Glutamatergic neuron (in vitro differentiated cells): ENCODE measurements around the gene ZBTB47. TPM values are rescaled to one million over a fixed set of nuclear protein-coding genes. Genes with fewer than 3 reads are reported as not detected.

Experiments used
- DNase-seq: peaks from one replicate; pipeline ENCODE4 v3.0.0; 2022
- H3K27ac Mint-ChIP-seq: one replicate; pipeline ENCODE4 v1.8.0; 2020; ENCODE audit warnings: mild to moderate bottlenecking, mixed read lengths, inconsistent platforms; ENCODE audit not compliant: unreplicated experiment
- H3K27me3 Mint-ChIP-seq: one replicate; pipeline ENCODE4 v1.8.0; 2020; ENCODE audit warnings: mild to moderate bottlenecking, moderate library complexity, mixed read lengths, inconsistent platforms; ENCODE audit not compliant: unreplicated experiment
- H3K36me3 Mint-ChIP-seq: one replicate; pipeline ENCODE4 v1.8.0; 2020; ENCODE audit warnings: mild to moderate bottlenecking, mixed read lengths, inconsistent platforms; ENCODE audit not compliant: unreplicated experiment
- H3K4me1 Mint-ChIP-seq: one replicate; pipeline ENCODE4 v1.8.0; 2020; ENCODE audit warnings: mild to moderate bottlenecking, low read depth, mixed read lengths, inconsistent platforms; ENCODE audit not compliant: unreplicated experiment
- H3K4me3 Mint-ChIP-seq: one replicate; pipeline ENCODE4 v1.8.0; 2020; ENCODE audit warnings: mild to moderate bottlenecking, mixed read lengths, inconsistent platforms; ENCODE audit not compliant: unreplicated experiment
- H3K9me3 Mint-ChIP-seq: one replicate; pipeline ENCODE4 v1.8.0; 2020; ENCODE audit warnings: mild to moderate bottlenecking, moderate library complexity, mixed read lengths, inconsistent platforms; ENCODE audit not compliant: unreplicated experiment
- CTCF ChIP-seq: fragments of 200-600 bp; sonication (generic); IDR thresholded peaks from one replicate; pipeline ENCODE4 v1.5.0; 2021; ENCODE audit not compliant: partially characterized antibody, unreplicated experiment
- total RNA-seq: library from RNA; stranded (reverse); fragmentation: NEBNext Ultra II Directional; extraction: Animal tissue kit (Norgen Biotek cat#: 25700); gene quantifications from one replicate; pipeline ENCODE4 v1.2.1, GENCODE V29; 2021; ENCODE audit not compliant: unreplicated experiment

The ZBTB47 gene
- total RNA-seq, 1 donor from 2014 or later: 9.7 TPM

DNA sequence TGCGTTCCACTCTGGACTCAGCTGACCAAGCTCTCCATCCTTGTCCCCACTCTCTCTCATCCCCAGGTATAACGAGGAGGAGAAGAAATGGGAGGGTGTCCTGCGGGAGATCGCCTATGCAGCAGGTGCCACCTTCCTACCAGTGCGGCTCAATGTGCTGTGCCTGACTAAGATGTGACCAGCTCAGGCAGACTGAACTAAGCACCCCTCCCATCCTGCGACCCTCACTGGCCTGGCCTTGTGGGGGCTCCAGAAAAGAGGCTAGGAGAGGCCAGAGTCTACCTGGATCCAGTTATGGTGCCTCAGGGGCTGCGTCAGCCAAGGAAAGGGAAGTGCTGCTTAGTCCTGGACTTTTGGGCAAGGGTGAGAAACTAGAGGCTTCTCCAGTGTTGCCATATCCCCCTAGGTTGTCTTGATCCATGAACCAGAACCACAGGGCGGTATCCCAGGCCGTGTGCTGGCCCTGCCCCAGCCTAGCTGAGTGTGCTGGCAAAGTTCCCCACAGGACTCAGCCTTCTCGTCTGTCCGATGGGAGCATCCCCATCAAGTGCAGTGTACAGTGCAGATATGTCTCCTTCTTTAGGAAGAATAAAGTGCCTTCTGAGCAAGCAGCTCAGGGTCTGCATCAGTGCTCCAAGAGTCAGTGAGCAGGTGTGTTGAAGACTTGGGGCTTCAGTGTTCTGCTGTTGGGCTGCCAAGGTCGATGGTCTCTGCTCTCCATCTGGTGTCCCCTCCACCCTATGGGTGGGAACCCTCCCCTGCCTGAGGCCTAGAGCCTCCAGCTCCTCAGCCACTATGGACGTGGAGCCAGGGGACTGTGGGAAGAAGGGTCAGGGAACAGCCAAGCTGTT, 38.5 kb downstream of the ZBTB47 start:
- H3K27ac Mint-ChIP-seq: no peak overlapping the region
- H3K36me3 Mint-ChIP-seq: no peaks in the 10 kb centered on the region
- TF ChIP-seq CTCF: no peak
- DNase-seq: no peak
- peaks cover 32% of the 10 kb centered on the region for H3K4me1 Mint-ChIP-seq
- no peak overlapping the region for H3K4me3 Mint-ChIP-seq
- H3K9me3 Mint-ChIP-seq: peaks cover 12% of the 10 kb centered on the region
- peaks cover 7% of the 10 kb centered on the region for H3K27me3 Mint-ChIP-seq

GRCh38 chr3:42692667-42693529, 39.4 kb downstream of the ZBTB47 start:
- no peak for TF ChIP-seq CTCF
- no peak for DNase-seq
- no peaks in the 10 kb centered on the region for H3K36me3 Mint-ChIP-seq
- H3K27ac Mint-ChIP-seq: no peak overlapping the region
- peaks cover 29% of the 10 kb centered on the region for H3K4me1 Mint-ChIP-seq
- no peak overlapping the region for H3K4me3 Mint-ChIP-seq
- H3K9me3 Mint-ChIP-seq: peaks cover 7% of the 10 kb centered on the region
- peaks cover 9% of the 10 kb centered on the region for H3K27me3 Mint-ChIP-seq

DNA sequence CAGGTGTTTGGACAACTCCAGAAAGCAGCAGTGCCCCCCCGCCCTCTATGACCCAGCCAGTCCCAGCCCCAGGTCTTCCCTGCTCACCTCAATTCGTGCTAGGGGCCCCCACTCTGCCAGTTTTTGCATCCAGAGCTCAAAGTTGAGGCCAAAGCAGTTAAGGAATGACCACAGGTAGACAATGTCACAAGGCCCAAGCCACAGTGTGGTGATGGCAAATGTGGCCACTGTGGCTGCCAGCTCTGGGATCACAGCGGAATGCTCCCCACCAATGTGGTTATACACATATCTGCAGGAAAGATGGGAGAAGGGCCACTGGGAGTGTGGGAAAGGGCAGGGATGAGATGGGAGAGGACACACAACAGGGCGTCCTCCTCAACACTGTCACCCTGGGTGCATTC, 40.0 kb downstream of the ZBTB47 start:
- peaks cover 12% of the 10 kb centered on the region for H3K27me3 Mint-ChIP-seq
- no peak for DNase-seq
- H3K4me3 Mint-ChIP-seq: no peak overlapping the region
- no peak overlapping the region for H3K27ac Mint-ChIP-seq
- TF ChIP-seq CTCF: no peak
- H3K36me3 Mint-ChIP-seq: no peaks in the 10 kb centered on the region
- H3K4me1 Mint-ChIP-seq: peaks cover 27% of the 10 kb centered on the region
- H3K9me3 Mint-ChIP-seq: peaks cover 9% of the 10 kb centered on the region

- H3K4me1 Mint-ChIP-seq: peaks cover 23% of the 10 kb centered on the region
- H3K4me3 Mint-ChIP-seq: no peak overlapping the region
These were observed 40.9 kb downstream of the ZBTB47 start for GRCh38 chr3:42694366-42694765.

More at GRCh38 chr3:42694366-42694765, 40.9 kb downstream of the ZBTB47 start:
- Mint-ChIP-seq H3K27me3 (peaks cover 13% of the 10 kb centered on the region), H3K9me3 (peaks cover 7% of the 10 kb centered on the region), H3K36me3 (no peaks in the 10 kb centered on the region), H3K27ac (no peak overlapping the region)
- no peak for DNase-seq
- no peak for TF ChIP-seq CTCF
